T1000 (cell line): ENCODE results near the gene ARFGAP1.

Source experiments
- DNase-seq: peaks from one replicate; lab custom pipeline; 2025; ENCODE audit warnings: mixed read lengths; lab: John Stamatoyannopoulos, UW

ARFGAP1 gene

DNA sequence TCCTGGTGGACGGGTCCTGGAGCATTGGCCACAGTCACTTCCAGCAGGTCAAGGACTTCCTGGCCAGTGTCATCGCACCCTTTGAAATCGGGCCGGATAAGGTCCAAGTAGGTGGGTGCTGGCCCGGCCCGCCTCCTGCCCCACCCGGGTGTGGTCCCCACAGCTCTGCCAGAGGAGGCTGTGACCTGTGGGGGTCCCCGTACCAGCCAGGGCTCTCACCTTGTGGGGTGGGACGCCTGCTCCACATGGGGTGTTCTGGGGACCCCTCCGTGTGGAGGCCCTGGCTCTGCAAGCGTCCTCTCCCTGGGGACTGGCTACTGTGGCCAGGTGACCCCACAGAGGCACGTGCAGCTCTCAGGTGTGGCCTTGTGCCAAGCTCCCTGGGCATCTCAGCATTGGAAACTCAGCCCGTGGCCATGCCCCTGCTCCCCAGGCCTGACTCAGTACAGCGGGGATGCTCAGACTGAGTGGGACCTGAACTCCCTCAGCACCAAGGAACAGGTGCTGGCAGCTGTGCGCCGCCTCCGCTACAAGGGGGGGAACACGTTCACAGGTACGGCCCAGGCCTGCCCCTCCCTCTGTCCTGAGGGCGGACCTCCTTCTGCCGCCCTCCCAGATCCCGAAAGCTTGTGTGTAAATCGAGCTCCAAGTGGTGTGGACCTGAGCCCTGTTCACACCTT lies 35.1 kb downstream of the ARFGAP1 start:
- DNase-seq = no peak

DNA sequence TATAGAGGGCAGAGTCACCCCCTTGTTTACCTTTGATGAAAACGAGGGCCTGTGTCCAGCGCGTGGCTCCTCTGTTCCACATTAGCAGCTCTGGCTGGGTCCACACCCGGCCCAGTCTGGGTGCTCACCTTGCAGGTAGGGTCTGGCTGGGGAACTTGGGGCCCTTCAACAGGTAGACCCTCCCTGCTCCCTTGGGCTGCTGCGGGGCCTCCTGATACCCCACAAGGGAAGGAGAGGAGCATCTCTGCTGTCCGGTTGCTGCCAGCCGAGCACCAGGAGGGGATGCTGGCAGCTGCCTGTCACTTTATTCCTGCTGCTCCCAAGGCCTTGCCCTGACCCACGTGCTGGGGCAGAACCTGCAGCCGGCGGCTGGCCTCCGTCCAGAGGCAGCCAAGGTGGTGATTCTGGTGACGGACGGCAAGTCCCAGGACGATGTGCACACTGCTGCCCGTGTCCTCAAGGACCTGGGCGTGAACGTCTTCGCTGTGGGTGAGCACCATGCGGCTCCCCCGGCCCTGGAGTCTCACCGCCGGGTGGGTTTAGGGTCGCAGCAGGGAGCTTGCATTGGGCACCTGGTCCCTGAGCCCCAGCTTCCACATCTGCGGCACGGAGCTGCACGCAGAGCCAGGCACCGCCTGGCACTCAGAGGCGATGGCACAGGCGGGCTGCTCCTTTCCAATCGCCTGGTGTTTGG lies 35.8 kb downstream of the ARFGAP1 start:
- DNase-seq = no peak

DNA sequence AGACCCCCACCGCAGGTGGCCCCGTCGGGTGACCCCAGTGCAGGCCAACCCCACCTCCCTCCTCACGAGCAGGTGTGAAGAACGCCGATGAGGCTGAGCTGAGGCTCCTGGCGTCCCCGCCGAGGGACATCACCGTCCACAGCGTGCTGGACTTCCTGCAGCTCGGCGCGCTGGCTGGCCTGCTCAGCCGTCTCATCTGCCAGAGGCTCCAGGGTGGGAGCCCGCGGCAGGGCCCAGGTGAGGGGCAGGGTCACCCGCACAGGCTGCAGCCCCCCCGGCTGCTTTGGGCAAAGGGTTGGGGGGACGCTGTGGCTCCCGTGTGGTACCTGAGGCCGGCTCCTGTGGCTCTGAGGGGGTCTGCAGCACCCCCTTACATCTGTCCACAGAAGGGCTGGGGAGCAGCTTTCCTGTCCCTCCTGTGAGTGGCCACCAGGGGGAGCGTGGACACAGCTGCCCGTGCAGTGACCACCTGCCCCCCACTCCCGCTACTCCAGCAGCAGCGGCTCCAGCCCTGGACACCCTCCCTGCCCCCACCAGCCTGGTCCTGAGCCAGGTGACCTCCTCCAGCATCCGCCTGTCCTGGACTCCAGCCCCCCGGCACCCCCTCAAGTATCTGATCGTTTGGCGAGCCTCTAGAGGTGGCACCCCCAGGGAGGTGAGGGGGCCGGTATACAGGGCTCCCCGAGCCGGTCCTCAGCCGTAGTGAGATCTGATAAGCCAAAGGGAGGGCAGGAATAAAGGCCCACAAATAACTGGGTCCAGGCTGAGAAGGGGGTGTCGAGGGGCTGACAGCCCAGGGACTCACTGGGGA lies 36.9 kb downstream of the ARFGAP1 start:
- DNase-seq = no peak

DNA sequence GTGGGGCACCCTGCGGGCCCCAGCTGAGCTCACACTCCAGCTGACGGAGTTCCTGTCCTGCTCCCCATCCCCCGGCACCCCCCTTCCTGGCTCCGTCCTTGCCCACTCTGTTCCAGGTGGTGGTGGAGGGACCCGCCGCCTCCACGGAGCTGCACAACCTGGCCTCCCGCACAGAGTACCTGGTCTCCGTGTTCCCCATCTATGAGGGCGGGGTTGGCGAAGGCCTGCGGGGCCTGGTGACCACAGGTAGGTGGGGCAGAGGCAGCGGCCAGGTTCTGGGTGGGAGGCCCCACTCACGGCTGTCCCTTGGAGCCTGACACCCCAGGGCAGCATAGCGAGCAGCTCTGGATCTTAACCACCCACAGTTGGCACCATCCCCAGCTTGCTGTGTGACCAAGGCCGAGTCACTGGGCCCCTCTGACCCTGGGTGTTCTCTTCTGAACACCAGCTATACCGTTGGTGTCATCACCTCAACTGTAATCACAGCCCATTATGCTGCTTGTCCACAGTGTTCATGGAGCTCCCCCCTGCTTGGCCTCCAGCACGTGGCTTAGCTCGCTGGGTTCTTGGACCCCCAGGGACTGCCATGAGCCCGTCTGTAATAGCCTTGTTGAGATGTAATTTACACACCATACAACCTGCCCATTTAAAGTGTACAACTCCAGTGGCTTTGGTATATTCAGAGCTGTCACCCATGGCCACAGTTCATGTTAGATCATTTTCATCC lies 37.8 kb downstream of the ARFGAP1 start:
- DNase-seq = no peak

DNA sequence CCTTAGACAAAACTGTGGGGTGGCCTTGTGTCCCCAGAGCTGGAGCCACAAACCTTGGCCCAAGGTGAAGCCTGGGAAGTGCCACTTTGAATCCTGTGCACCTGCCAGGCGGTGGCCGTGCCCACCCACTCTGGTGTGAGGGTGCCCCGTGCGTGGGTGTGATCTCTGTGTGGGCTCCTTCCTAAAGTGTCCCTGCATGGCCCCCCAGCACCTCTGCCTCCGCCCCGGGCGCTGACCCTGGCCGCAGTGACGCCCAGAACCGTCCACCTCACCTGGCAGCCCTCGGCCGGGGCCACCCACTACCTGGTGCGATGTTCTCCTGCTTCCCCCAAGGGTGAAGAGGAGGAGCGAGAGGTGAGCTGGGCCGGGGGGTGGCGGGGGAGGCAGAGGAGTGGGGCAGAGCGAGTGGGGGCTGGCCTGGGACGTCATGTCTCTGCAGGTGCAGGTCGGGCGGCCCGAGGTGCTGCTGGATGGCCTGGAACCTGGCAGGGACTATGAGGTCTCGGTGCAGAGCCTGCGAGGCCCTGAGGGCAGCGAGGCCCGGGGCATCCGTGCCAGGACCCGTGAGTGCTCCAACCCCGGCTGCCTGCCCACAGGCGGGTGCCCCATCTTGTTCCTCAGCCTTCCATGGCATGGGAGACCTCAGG lies 38.7 kb downstream of the ARFGAP1 start:
- no peak for DNase-seq

DNA sequence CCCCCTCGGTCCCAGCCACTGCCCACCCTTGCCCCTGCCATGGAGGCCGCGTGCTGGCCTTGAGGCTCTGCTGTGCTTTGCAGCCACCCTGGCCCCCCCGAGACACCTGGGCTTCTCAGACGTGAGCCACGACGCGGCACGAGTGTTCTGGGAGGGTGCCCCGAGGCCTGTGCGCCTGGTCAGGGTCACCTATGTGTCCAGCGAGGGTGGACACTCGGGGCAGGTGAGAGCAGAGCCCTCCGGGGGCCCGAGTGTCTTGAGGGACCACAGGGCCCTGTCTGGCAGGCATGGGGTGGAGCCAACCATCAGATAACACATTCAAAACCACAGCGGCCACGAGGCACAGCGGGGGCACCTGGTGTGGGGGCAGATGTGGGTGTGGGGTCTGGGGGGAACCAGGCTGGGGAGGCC lies 39.2 kb downstream of the ARFGAP1 start:
- no peak for DNase-seq

DNA sequence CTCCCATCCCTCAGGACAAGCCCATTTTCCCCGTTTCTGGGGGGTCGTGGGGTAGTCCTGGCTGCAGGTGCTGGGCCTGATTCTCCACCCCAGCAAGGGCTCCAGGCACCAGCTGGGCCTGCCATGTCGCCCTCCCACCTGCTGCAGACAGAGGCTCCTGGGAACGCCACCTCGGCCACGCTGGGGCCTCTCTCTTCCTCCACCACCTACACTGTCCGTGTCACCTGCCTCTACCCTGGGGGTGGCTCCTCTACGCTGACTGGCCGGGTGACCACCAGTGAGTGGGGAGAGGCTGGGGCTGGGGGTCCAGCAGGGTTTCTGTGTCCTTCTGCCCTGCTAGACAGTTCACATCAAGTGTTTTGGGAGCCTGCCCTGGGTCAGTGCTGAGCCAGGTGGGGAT lies 39.7 kb downstream of the ARFGAP1 start:
- no peak for DNase-seq

DNA sequence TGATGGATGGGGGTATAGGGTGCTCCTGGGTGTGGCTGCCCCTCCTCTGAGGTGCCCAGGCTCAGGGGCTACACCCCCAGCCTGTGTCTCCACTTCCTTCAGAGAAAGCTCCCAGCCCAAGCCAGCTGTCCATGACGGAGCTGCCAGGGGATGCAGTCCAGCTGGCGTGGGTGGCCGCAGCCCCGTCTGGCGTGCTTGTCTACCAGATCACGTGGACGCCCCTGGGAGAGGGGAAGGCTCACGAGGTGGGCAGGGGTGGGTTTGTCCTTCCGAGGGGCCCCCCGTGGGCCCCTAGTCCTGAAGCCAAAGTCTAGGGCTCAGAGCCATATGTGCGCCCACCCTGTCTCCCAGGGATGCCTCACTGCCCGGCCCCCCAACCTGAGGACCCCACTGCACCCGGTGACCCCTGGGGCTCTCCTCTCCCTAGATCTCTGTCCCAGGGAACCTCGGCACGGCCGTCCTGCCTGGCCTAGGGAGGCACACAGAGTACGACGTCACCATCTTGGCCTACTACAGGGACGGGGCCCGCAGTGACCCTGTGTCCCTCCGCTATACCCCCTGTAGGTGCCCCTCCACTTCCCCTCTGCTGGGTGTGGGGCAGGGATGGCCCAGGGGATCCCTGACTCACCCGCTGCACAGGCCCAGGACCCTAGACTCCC lies 40.2 kb downstream of the ARFGAP1 start:
- no peak for DNase-seq

DNA sequence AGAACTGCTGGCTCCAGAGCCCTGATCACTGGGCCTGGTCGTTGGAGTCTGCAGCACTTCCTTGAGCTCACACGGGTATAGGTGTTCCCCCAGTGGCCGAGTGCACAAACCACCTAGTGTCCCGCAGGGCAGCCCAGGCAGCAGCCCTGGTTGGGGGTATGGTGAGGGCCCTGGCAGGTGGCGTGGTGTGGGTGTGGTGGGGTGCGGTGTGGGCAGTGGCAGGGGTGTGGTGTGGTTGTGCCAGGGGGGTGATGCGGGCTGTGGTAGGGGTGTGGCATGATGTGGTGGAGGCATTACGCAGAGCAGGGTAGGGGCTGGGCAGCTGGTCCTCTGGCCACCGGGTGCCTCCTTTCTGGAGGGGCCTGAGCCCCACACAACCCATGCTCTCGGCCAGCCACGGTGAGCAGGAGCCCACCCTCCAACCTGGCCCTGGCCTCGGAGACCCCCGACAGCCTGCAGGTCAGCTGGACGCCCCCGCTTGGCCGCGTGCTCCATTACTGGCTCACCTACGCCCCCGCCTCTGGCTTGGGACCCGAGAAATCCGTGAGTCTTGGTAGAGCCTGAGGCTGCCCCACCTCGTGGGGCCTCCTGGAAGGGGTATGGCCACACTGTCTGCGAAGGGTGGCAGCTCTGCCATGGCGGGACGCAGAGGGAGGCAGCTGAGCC lies 40.9 kb downstream of the ARFGAP1 start:
- no peak for DNase-seq

DNA sequence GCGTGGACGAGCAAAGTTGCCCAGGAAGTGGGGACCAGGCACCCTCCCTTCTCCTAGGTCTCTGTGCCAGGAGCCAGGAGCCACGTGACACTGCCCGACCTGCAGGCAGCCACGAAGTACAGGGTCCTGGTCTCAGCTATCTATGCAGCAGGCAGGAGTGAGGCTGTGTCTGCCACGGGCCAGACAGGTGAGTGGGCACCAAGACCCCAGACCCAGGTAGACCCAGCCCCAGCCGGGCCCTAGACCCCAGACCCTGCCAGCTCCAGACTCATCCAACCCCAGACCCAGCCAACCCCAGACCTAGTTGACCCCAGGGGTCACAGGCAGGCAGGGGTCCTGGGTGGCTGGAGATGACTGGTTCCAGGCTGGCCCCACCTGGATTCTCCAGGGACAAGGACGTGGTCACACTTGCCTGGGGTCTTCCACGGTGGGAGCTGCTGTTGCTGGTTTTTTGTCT lies 41.4 kb downstream of the ARFGAP1 start:
- DNase-seq = no peak

DNA sequence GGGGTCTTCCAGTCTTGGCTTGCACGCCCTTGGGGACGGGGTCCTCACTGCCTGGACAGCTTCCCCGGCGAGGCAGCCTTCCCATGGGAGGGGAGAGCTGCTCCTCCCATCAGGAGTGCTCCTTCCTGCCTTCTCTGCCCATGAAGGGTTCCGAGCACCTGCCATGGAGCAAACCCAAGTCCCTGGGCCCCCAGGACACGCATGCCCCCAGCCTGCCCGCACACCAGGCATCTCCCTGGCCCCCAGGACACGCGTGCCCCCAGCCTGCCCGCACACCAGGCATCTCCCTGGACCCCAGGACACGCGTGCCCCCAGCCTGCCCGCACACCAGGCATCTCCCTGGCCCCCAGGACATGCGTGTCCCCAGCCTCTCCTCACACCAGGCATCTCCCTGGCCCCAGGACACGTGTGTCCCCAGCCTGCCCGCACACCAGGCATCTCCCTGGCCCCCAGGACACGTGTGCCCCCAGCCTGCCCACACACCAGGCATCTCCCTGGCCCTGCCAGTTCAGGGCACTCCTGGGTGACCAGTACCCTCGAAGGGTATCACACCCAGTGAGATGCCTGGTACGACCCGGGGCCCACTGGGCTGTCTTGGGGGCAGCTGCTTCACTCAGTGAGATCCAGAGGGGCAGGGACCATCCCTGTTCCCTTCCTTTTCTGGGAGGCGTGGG lies 42.1 kb downstream of the ARFGAP1 start:
- no peak for DNase-seq

DNA sequence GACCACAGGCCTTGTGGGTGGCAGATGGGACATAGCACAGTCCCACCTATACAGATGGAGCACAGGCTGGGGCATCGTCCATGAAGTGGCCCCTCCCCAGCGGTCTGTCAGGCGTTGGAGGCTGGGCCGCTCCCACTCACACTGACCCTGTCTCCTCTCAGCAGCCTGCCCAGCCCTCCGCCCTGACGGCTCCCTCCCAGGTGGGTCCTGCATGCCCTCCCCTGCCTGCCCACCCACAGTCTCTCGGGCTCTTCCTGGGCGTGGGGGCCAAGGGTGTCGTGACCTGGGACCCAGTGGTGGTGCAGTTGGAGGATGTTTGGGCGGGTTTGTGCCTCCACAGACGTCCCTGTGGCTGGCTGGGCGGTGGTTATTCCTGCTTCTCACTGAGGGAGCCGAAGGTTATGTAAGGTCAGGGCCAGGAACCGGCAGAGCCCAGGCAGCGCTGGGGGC lies 42.7 kb downstream of the ARFGAP1 start:
- no peak for DNase-seq

DNA sequence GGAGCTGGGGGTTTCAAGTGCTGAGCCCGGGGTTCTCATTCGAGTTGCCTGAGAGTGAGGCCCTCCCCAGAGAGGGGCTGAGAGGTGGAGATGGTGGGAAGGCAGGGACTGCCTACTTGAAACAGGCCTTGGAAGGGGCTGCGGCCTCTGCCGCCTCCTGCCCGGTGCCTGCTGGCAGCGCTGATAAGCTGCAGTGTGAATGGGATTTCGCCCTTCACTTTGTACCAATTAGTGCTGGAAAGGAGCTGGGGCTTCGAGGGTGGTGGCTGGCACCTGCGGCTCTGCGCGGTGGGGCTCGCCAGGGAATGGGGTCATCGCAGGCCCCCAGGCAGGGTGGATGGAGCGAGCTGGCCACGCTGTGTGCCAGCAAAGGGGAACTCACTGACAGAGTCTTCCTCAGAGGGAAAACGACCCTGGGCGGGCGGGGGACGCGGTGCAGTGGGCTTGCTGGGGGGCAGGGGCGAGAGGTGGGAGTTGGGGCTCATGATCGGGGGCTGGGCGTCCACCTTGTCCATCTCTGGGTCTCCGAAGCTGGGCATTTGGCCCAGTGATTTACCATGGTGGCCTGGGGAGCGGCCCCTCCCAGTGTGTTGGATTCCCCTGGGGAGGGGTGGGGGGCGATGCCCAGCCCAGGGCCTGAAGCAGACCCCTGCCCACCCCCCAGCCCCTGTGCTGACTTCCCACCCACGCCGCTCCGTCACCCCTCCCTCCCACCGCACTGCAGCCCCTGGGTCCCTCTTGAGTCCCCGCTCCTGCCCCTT lies 43.3 kb downstream of the ARFGAP1 start:
- no peak for DNase-seq

DNA sequence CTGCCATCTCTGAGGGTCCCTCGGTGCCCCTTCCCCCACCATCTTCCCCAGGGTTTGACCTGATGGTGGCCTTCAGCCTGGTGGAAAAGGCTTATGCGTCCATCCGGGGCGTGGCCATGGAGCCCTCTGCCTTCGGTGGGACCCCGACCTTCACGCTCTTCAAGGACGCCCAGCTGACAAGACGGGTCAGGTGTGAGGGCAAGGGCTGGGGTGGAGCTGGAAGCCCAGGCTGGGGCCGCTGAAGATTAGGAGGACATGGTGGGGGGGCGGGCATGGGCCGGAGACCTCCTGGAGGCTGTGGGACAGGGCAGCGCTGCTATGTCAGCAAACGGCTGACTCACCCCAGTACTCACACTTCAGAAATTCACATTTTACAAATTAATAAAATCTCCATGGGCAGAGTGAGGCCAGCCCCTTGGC lies 43.9 kb downstream of the ARFGAP1 start:
- DNase-seq = no peak

DNA sequence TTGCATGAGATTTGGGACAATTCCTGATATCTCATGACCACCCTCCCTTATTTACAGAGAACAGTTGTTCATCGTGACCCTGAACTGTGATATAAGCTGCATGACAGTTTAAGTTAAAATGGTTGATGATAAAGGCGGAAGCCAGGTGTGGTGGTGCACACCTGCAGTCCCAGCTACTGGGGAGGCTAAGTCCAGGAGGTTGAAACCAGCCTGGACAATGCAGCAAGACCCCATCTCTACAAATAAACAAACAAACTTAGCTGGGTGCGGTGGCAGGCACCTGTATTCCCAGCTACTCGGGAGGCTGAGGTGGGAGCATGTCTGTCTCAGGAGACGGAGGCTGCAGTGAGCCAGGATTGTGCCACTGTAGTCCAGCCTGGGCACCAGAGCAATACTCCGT lies 44.4 kb downstream of the ARFGAP1 start:
- no peak for DNase-seq

DNA sequence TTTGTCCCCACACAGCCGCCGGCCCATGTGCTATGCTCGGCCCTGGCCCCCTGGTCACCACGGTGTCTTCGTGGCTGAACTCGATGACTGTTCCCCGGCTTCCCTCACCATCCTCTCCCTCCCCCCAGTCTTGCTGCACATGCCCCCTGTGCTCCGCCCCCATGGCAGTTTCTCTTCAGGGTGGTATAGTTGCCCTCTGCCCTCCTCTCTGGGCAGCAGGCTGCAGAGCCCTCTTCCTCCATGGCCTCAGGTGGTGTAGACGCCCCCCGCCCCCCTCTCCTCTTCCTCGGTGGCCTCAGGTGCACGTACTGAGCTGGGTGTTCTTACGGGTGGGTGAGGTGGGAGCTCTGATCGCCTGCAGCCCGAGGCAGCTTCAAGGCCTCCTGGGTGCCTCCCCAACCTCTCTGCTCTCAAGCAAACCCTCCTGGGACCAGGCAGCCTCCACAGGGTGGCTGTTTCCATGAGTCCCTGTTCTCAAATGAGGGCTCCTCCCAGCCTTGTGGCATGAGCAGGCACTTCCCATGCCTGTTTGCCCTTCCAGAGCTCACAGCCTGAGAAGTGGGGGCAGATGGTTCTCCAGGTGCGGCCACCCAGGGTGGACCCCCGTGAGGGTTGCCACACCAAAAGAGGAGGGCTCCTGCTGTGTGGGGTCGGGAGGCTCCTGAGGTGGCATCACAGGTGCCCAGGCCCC lies 45.1 kb downstream of the ARFGAP1 start:
- no peak for DNase-seq

DNA sequence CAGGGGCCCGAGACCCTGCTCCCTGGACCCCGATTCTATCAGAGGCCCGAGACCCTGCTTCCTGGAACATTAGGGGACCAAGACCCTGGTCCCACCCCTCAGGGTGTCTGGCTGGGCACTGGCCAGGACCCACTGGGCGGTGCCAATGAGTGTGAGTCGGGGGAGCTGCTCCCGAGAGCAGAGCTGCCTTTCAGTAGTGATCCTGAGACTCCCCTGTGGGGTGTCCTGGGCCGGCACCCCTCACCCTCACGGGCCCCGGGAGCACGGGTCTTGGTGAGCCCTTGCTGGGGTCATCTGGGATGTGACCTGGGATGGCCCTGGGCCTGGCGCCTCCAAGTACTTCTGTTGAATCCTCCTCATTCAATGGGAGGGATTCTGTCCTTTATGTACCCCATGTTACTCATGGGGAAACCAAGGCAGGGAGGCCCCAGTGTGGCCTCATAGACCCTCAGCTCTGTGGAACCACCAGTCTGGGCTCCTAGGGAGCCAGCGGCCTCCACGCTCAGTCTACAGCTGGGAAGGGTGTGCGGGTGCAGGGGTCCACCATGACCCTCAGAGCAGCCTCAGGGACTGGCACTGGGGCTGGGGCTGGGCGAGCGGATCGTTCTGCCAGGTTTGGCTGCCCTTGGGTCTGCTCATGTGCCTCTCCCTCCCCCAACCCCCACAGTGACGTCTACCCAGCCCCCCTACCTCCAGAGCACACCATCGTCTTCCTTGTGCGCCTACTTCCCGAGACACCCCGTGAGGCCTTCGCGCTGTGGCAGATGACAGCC lies 46.0 kb downstream of the ARFGAP1 start:
- DNase-seq = no peak
